Trophoblast cell (in vitro differentiated cells and primary cell): ENCODE measurements around the gene PCP2.

Experiments
- DNase-seq, 2 donors: peaks; one replicate each; pipeline ENCODE4 v3.0.0-alpha.2; 2016
- H2AFZ ChIP-seq: 2 replicates; pipeline ENCODE4 v1.6.1; 2013; ENCODE audit warnings: low read length, moderate library complexity, mild to moderate bottlenecking; ENCODE audit not compliant: insufficient read depth, poor library complexity
- H2AK5ac ChIP-seq: 2 replicates; pipeline ENCODE4 v1.6.1; 2013; ENCODE audit warnings: mild to moderate bottlenecking, low read length
- H2BK120ac ChIP-seq: 2 replicates; pipeline ENCODE4 v1.6.1; 2013; ENCODE audit warnings: low read length, mild to moderate bottlenecking, moderate library complexity; ENCODE audit not compliant: insufficient read depth, poor library complexity
- H2BK12ac ChIP-seq: 2 replicates; pipeline ENCODE4 v1.6.1; 2013; ENCODE audit warnings: mild to moderate bottlenecking, low read length, moderate library complexity
- H2BK5ac ChIP-seq: 2 replicates; pipeline ENCODE4 v1.6.1; 2013; ENCODE audit warnings: low read length, low read depth, moderate library complexity, mild to moderate bottlenecking; ENCODE audit not compliant: poor library complexity
- H3K14ac ChIP-seq: 2 replicates; pipeline ENCODE4 v1.6.1; 2013; ENCODE audit warnings: mild to moderate bottlenecking, low read length
- H3K18ac ChIP-seq: 2 replicates; pipeline ENCODE4 v1.6.1; 2013; ENCODE audit warnings: mild to moderate bottlenecking, low read length
- H3K23ac ChIP-seq: 2 replicates; pipeline ENCODE4 v1.6.1; 2013; ENCODE audit warnings: low read length
- H3K27ac ChIP-seq: 2 replicates; pipeline ENCODE4 v1.5.1; 2013; ENCODE audit warnings: low read depth, mild to moderate bottlenecking, inconsistent platforms, low read length, moderate library complexity
- H3K27me3 ChIP-seq: 2 replicates; pipeline ENCODE4 v1.6.1; 2013; ENCODE audit warnings: inconsistent platforms, mild to moderate bottlenecking, low read length, moderate library complexity; ENCODE audit not compliant: insufficient read depth
- H3K36me3 ChIP-seq, 2 experiments: 1 replicate in 1 of 2; 2 replicates in 1 of 2; pipeline ENCODE4 v1.6.1; 2013; ENCODE audit warnings: low read length in 2 of 2, mild to moderate bottlenecking in 2 of 2, moderate library complexity in 1 of 2; ENCODE audit not compliant: insufficient read depth in 2 of 2, control insufficient read depth in 1 of 2
- H3K4ac ChIP-seq: 2 replicates; pipeline ENCODE4 v1.6.1; 2013; ENCODE audit warnings: low read depth, mild to moderate bottlenecking, low read length, moderate library complexity
- H3K4me1 ChIP-seq, 2 experiments: 1 replicate in 1 of 2; 2 replicates in 1 of 2; pipeline ENCODE4 v1.6.1; 2013; ENCODE audit warnings: low read length in 2 of 2, mild to moderate bottlenecking in 2 of 2, moderate library complexity in 1 of 2; ENCODE audit not compliant: insufficient read depth in 2 of 2, control insufficient read depth in 1 of 2
- H3K4me2 ChIP-seq: 2 replicates; pipeline ENCODE4 v1.6.1; 2013; ENCODE audit warnings: inconsistent platforms, mild to moderate bottlenecking, low read length, moderate library complexity
- H3K4me3 ChIP-seq: 2 replicates; pipeline ENCODE4 v1.5.1; 2013; ENCODE audit warnings: mild to moderate bottlenecking, low read depth, low read length, inconsistent platforms
- H3K79me1 ChIP-seq: one replicate; pipeline ENCODE4 v1.6.1; 2013; ENCODE audit warnings: low read length
- H3K79me2 ChIP-seq: 2 replicates; pipeline ENCODE4 v1.6.1; 2013; ENCODE audit warnings: low read length, mild to moderate bottlenecking; ENCODE audit not compliant: control insufficient read depth, insufficient read depth, poor library complexity
- H3K9ac ChIP-seq: 2 replicates; pipeline ENCODE4 v1.6.1; 2013; ENCODE audit warnings: mild to moderate bottlenecking, low read length
- H3K9me3 ChIP-seq: 2 replicates; pipeline ENCODE4 v1.6.1; 2013; ENCODE audit warnings: low read depth, mild to moderate bottlenecking, control low read depth, inconsistent platforms, low read length; ENCODE audit not compliant: insufficient read depth
- H4K12ac ChIP-seq: 2 replicates; pipeline ENCODE4 v1.6.1; 2013; ENCODE audit warnings: low read depth, mild to moderate bottlenecking, low read length, moderate library complexity
- H4K8ac ChIP-seq: 2 replicates; pipeline ENCODE4 v1.6.1; 2013; ENCODE audit warnings: low read depth, mild to moderate bottlenecking, low read length, moderate library complexity
- H4K91ac ChIP-seq: one replicate; pipeline ENCODE4 v1.6.1; 2013; ENCODE audit warnings: low read depth, mild to moderate bottlenecking, low read length, moderate library complexity
- WGBS: extraction: QIAGEN DNeasy Blood & Tissue Kit; methylation state at CpG from one replicate; pipeline ENCODE4 v1.1.7; 2013; ENCODE audit warnings: missing lambda C conversion rate; ENCODE audit not compliant: insufficient read length, insufficient coverage; ENCODE audit errors: extremely low coverage; 5-methylcytosine and 5-hydroxymethylcytosine counted together

PCP2 gene

DNA sequence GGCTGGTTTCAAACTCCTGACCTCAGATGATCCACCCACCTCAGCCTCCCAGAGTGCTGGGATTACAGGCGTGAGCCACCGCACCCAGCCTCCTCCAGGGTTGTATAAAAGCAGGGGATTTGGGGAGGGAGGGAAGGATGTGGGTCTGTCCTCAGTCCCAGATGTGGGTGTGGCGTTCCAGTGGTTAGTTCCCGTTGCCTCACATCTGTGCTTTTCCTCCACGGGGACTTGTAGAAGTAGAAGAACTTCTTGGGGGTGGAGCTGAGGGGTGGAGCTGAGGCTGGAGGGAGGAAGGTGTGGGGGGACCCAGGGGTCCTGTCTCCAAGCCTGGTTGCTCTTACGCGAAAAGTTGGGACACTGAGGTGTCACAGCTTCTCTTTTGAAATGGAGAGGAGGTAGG, 42.9 kb upstream of the PCP2 start:
- H3K4me3 ChIP-seq = no peak overlapping the region
- H2BK5ac ChIP-seq = no peak overlapping the region
- H2AK5ac ChIP-seq = no peak overlapping the region
- no peak overlapping the region for H3K27ac ChIP-seq
- H4K12ac ChIP-seq = no peak overlapping the region
- no peak overlapping the region for H4K91ac ChIP-seq
- H3K18ac ChIP-seq = no peak overlapping the region
- H2BK12ac ChIP-seq = no peak overlapping the region
- H3K4me1 ChIP-seq = peaks cover 2 to 4% of the 10 kb centered on the region in 2 experiments
- H3K79me1 ChIP-seq = peaks cover 4% of the 10 kb centered on the region
- H3K79me2 ChIP-seq = peaks cover 4% of the 10 kb centered on the region
- no peaks in the 10 kb centered on the region for H3K27me3 ChIP-seq
- no peak overlapping the region for H3K9ac ChIP-seq
- H2BK120ac ChIP-seq = no peak overlapping the region
- no peak overlapping the region for H3K23ac ChIP-seq
- H3K4me2 ChIP-seq = no peak overlapping the region
- no peak overlapping the region for H4K8ac ChIP-seq
- DNase-seq = peak in 1 of 2 donors; percentile 23
- H3K36me3 ChIP-seq = no peaks in the 10 kb centered on the region
- no peak overlapping the region for H2AFZ ChIP-seq
- no peak overlapping the region for H3K4ac ChIP-seq
- H3K14ac ChIP-seq = no peak overlapping the region
- WGBS = no CpG with 5 or more reads among the region's 7 CpGs
- H3K9me3 ChIP-seq = peaks cover 6% of the 10 kb centered on the region

DNA sequence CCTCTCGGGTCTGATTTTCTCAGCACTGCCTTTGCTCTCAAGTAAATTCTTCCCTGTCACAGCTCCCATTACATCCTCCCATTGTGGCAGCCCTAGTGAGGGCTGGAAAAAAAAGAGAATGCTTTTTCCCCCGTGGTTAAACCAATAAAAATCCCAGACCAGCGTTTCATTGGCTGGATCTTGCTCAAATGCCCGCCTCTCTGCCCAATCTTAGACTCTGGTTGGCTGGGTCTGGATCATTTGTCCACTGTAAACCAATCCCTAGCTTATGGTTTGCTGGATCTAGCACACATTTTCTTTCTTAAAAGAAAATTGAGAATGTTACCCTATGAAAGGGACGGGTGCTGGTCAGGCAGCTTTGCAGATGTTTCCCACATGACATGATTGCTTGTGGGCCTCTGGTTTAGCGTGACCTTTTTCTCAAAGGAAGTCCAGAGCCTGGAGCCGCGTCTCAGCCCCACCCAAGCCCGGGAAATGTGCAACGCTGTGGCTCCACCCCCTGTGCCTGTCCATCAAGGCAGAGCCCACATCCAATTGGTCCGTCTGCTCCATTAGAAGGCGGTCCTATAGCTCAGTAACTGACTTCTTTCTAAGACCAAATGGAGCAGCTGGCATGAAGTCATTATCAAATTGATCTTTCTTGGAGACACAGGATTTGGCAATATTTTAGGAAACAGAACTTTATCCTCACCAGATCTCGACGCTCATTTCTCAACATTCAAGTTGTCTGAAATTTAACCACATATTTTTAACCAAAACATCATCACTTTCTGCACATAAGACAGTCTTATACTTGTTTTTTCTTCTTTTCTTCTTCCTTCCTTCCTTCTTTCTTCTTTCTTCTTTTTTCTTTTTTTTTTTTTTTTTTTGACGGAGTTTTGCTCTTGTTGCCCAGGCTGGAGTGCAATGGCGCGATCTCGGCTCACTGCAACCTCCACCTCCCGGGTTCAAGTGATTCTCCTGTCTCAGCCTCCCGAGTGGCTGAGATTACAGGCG, 40.8 kb upstream of the PCP2 start:
- no peak overlapping the region for H2AK5ac ChIP-seq
- no peak overlapping the region for H4K8ac ChIP-seq
- peaks cover 6% of the 10 kb centered on the region for H3K27me3 ChIP-seq
- H3K4ac ChIP-seq = no peak overlapping the region
- no peak overlapping the region for H3K14ac ChIP-seq
- H2BK12ac ChIP-seq = no peak overlapping the region
- H4K12ac ChIP-seq = no peak overlapping the region
- 100% methylated on average over 2 of the region's 21 CpGs for WGBS
- no peaks in the 10 kb centered on the region for H3K4me1 ChIP-seq
- H2AFZ ChIP-seq = no peak overlapping the region
- peaks cover 11% of the 10 kb centered on the region for H3K9me3 ChIP-seq
- peak; percentile 81 to 93 for DNase-seq
- H3K23ac ChIP-seq = no peak overlapping the region
- H2BK120ac ChIP-seq = no peak overlapping the region
- no peak overlapping the region for H4K91ac ChIP-seq
- no peak overlapping the region for H2BK5ac ChIP-seq
- no peak overlapping the region for H3K27ac ChIP-seq
- no peak overlapping the region for H3K4me3 ChIP-seq
- H3K79me2 ChIP-seq = no peaks in the 10 kb centered on the region
- H3K9ac ChIP-seq = no peak overlapping the region
- H3K36me3 ChIP-seq = no peaks in the 10 kb centered on the region
- H3K4me2 ChIP-seq = no peak overlapping the region
- no peak overlapping the region for H3K18ac ChIP-seq
- H3K79me1 ChIP-seq = no peaks in the 10 kb centered on the region

DNA sequence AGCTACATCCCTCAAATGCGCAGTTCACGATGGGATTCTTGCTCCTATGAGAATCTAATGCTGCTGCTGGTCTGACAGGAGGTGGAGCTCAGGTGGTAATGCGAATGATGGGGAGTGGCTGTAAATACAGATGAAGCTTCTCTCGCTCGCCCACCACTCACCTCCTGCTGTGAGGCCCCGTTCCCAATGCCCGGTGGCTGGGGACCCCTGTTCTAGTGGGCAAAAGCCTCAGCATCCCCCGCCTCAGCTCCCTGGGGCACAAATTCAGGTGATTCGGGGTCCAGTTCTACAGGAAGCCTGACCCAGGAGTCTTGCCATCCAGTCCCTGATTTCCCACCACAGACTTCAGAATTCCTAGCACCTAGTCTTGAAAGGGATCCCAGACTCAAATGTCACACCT, 39.0 kb upstream of the PCP2 start:
- Histone ChIP-seq H3K18ac (no peak overlapping the region), H3K36me3 (no peaks in the 10 kb centered on the region), H2AK5ac (no peak overlapping the region), H2BK120ac (no peak overlapping the region), H2AFZ (no peak overlapping the region), H3K4me1 (no peaks in the 10 kb centered on the region), H3K23ac (no peak overlapping the region), H3K27ac (no peak overlapping the region), H3K79me1 (no peaks in the 10 kb centered on the region), H4K12ac (no peak overlapping the region), H3K27me3 (peaks cover 11% of the 10 kb centered on the region), H2BK12ac (no peak overlapping the region), H4K8ac (no peak overlapping the region), H2BK5ac (no peak overlapping the region), H3K4me3 (no peak overlapping the region), H3K9me3 (peaks cover 12% of the 10 kb centered on the region), H3K14ac (no peak overlapping the region), H3K4ac (no peak overlapping the region), H3K4me2 (no peak overlapping the region), H3K79me2 (no peaks in the 10 kb centered on the region), H4K91ac (no peak overlapping the region), H3K9ac (no peak overlapping the region)
- no peak for DNase-seq
- WGBS = no CpG with 5 or more reads among the region's 9 CpGs

GRCh38 chr19:7670790-7671189, 37.3 kb upstream of the PCP2 start:
- WGBS = no CpG with 5 or more reads among the region's 9 CpGs
- Histone ChIP-seq H3K79me2 (no peaks in the 10 kb centered on the region), H3K4me2 (no peak overlapping the region)

More at GRCh38 chr19:7670790-7671189, 37.3 kb upstream of the PCP2 start:
- no peaks in the 10 kb centered on the region for H3K4me1 ChIP-seq
- H2BK120ac ChIP-seq = no peak overlapping the region
- H4K8ac ChIP-seq = no peak overlapping the region
- no peak for DNase-seq
- no peaks in the 10 kb centered on the region for H3K36me3 ChIP-seq
- H4K91ac ChIP-seq = no peak overlapping the region
- H3K4me3 ChIP-seq = no peak overlapping the region
- H3K9ac ChIP-seq = no peak overlapping the region
- no peak overlapping the region for H2AFZ ChIP-seq
- peaks cover 12% of the 10 kb centered on the region for H3K9me3 ChIP-seq
- H2BK5ac ChIP-seq = no peak overlapping the region
- H4K12ac ChIP-seq = no peak overlapping the region
- H2AK5ac ChIP-seq = no peak overlapping the region
- H3K27me3 ChIP-seq = peaks cover 11% of the 10 kb centered on the region
- no peak overlapping the region for H3K18ac ChIP-seq
- H2BK12ac ChIP-seq = no peak overlapping the region
- H3K14ac ChIP-seq = no peak overlapping the region
- no peak overlapping the region for H3K4ac ChIP-seq
- no peaks in the 10 kb centered on the region for H3K79me1 ChIP-seq
- no peak overlapping the region for H3K23ac ChIP-seq
- no peak overlapping the region for H3K27ac ChIP-seq
